Brain microvascular endothelial cell (primary cell): ENCODE results near the gene AR.

Experiments used
- DNase-seq: peaks from one replicate; pipeline ENCODE4 v3.0.0-alpha.2; 2020
- H3K27ac ChIP-seq: fragments of 250-450 bp; sonication (Bioruptor Pico); 2 replicates; pipeline ENCODE4 v1.5.1; 2020; ENCODE audit warnings: mild to moderate bottlenecking, moderate library complexity
- H3K27me3 ChIP-seq: fragments of 250-450 bp; sonication (Bioruptor Pico); replicated peaks from 2 replicates; pipeline ENCODE4 v1.5.1; 2020; ENCODE audit warnings: mild to moderate bottlenecking
- H3K36me3 ChIP-seq: fragments of 250-450 bp; sonication (Bioruptor Pico); replicated peaks from 2 replicates; pipeline ENCODE4 v1.5.1; 2020; ENCODE audit warnings: mild to moderate bottlenecking
- H3K4me3 ChIP-seq: 2 replicates; pipeline ENCODE4 v1.5.1; 2011; ENCODE audit warnings: low read depth, mild to moderate bottlenecking, control low read depth, low read length, moderate library complexity
- in situ Hi-C: cut with HindIII; loops from 2 replicates; pipeline ENCODE4 v1.10.0; 2017; ENCODE audit warnings: low sequenced_read_pairs, low pct_ligation_motif_present
- TF ChIP-seq, protein P1 (sequence below): IDR thresholded peaks from 2 replicates; pipeline ENCODE4 v1.5.1; 2011; ENCODE audit warnings: low read depth, mild to moderate bottlenecking, moderate library complexity, low read length, control low read depth, inconsistent platforms; ENCODE audit errors: missing control alignments

Gene AR

DNA sequence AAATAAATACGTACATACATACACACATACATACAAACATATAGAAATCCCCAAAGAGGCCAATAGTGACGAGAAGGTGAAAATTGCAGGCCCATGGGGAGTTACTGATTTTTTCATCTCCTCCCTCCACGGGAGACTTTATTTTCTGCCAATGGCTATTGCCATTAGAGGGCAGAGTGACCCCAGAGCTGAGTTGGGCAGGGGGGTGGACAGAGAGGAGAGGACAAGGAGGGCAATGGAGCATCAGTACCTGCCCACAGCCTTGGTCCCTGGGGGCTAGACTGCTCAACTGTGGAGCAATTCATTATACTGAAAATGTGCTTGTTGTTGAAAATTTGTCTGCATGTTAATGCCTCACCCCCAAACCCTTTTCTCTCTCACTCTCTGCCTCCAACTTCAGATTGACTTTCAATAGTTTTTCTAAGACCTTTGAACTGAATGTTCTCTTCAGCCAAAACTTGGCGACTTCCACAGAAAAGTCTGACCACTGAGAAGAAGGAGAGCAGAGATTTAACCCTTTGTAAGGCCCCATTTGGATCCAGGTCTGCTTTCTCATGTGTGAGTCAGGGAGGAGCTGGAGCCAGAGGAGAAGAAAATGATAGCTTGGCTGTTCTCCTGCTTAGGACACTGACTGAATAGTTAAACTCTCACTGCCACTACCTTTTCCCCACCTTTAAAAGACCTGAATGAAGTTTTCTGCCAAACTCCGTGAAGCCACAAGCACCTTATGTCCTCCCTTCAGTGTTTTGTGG is 180.7 kb downstream of the AR start:
- H3K27ac ChIP-seq: no peak overlapping the region
- no peak for DNase-seq

DNA sequence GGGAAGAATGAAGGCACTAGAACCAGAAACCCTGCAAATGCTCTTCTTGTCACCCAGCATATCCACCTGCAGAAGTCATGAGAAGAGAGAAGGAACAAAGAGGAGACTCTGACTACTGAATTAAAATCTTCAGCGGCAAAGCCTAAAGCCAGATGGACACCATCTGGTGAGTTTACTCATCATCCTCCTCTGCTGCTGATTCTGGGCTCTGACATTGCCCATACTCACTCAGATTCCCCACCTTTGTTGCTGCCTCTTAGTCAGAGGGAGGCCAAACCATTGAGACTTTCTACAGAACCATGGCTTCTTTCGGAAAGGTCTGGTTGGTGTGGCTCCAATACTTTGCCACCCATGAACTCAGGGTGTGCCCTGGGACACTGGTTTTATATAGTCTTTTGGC is 181.7 kb downstream of the AR start:
- no peak for DNase-seq
- TF ChIP-seq, protein P1, sequence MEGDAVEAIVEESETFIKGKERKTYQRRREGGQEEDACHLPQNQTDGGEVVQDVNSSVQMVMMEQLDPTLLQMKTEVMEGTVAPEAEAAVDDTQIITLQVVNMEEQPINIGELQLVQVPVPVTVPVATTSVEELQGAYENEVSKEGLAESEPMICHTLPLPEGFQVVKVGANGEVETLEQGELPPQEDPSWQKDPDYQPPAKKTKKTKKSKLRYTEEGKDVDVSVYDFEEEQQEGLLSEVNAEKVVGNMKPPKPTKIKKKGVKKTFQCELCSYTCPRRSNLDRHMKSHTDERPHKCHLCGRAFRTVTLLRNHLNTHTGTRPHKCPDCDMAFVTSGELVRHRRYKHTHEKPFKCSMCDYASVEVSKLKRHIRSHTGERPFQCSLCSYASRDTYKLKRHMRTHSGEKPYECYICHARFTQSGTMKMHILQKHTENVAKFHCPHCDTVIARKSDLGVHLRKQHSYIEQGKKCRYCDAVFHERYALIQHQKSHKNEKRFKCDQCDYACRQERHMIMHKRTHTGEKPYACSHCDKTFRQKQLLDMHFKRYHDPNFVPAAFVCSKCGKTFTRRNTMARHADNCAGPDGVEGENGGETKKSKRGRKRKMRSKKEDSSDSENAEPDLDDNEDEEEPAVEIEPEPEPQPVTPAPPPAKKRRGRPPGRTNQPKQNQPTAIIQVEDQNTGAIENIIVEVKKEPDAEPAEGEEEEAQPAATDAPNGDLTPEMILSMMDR: no peak
- Histone ChIP-seq H3K27ac (no peak overlapping the region), H3K36me3 (no peaks in the 10 kb centered on the region), H3K4me3 (no peak overlapping the region), H3K27me3 (no peaks in the 10 kb centered on the region)
- in situ Hi-C loops: no loop called here

More for the DNA sequence above, 180.7 kb downstream of the AR start:
- H3K36me3 ChIP-seq: no peaks in the 10 kb centered on the region
- H3K27me3 ChIP-seq: no peaks in the 10 kb centered on the region
- TF ChIP-seq, protein P1: peak; percentile 20
- in situ Hi-C loops: no loop called here
- H3K4me3 ChIP-seq: no peak overlapping the region

DNA sequence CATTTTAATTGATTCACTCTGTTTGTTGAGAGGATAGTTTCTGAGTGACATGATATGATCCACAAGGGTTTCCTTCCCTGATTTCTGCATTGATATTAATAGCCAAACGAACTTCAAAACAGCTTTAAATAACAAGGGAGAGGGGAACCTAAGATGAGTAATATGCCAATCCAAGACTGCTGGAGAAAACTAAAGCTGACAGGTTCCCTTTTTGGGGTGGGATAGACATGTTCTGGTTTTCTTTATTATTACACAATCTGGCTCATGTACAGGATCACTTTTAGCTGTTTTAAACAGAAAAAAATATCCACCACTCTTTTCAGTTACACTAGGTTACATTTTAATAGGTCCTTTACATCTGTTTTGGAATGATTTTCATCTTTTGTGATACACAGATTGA is 182.2 kb downstream of the AR start:
- H3K4me3 ChIP-seq: no peak overlapping the region
- in situ Hi-C loops: no loop called here
- TF ChIP-seq, protein P1: no peak
- no peak for DNase-seq
- H3K27ac ChIP-seq: no peak overlapping the region
- no peaks in the 10 kb centered on the region for H3K36me3 ChIP-seq
- H3K27me3 ChIP-seq: no peaks in the 10 kb centered on the region

DNA sequence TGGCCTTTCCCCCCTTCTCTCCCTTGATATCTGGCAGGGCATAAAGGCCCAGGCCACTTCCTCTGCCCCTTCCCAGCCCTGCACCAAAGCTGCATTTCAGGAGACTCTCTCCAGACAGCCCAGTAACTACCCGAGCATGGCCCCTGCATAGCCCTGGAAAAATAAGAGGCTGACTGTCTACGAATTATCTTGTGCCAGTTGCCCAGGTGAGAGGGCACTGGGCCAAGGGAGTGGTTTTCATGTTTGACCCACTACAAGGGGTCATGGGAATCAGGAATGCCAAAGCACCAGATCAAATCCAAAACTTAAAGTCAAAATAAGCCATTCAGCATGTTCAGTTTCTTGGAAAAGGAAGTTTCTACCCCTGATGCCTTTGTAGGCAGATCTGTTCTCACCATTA is 183.8 kb downstream of the AR start:
- H3K27me3 ChIP-seq: no peaks in the 10 kb centered on the region
- H3K27ac ChIP-seq: no peak overlapping the region
- H3K36me3 ChIP-seq: no peaks in the 10 kb centered on the region
- in situ Hi-C loops: no loop called here
- DNase-seq: no peak
- no peak overlapping the region for H3K4me3 ChIP-seq
- TF ChIP-seq, protein P1: no peak

DNA sequence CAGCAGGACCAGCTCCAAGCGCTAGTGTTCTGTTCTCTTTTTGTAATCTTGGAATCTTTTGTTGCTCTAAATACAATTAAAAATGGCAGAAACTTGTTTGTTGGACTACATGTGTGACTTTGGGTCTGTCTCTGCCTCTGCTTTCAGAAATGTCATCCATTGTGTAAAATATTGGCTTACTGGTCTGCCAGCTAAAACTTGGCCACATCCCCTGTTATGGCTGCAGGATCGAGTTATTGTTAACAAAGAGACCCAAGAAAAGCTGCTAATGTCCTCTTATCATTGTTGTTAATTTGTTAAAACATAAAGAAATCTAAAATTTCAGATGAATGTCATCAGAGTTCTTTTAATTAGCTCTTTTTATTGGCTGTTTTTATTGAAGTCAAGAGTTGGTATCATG is 186.5 kb downstream of the AR start:
- TF ChIP-seq, protein P1: no peak
- Histone ChIP-seq H3K27me3 (no peaks in the 10 kb centered on the region), H3K27ac (no peak overlapping the region), H3K4me3 (no peak overlapping the region), H3K36me3 (no peaks in the 10 kb centered on the region)
- in situ Hi-C loops: no loop called here
- no peak for DNase-seq

DNA sequence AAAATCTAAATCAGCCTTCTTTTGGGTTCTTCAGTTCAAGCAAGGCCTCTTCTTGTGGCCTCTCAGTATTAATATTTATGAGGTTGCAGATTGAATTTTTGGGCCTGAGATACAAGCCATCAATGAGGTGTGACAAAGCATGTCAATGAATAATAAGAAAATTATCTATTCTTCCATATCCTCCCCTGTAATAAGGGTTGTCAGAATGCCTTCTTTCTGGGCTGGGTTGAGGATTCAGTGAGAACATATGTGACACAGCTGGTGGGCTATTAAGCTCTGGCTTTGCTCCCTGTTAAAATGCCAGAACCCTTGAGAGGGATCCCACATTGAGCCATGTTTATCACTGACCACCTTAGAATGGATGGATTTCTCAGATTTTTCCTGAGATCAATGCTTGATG is 187.2 kb downstream of the AR start:
- TF ChIP-seq, protein P1: no peak
- Histone ChIP-seq H3K27me3 (no peaks in the 10 kb centered on the region), H3K4me3 (no peak overlapping the region), H3K36me3 (no peaks in the 10 kb centered on the region), H3K27ac (no peak overlapping the region)
- in situ Hi-C loops: no loop called here
- DNase-seq: no peak
